HG02763 (cell line): ENCODE measurements around the gene FAH.
"Not testable (repeated sequence)": the region's sequence is repeated elsewhere in the genome, so short reads cannot be mapped to it uniquely, and the experiment has no call there.

Source experiments
- ATAC-seq: cut with Tn5 transposase; IDR thresholded peaks from one replicate; pipeline ENCODE4 v1.9.1; 2021; ENCODE audit warnings: mild to moderate bottlenecking, moderate library complexity; ENCODE audit not compliant: unreplicated experiment

Gene FAH

GRCh38 chr15:80151148-80151547 is 1.7 kb upstream of the FAH start:
- ATAC-seq = no peak

GRCh38 chr15:80151576-80151975 is 1.2 kb upstream of the FAH start:
- ATAC-seq = no peak

- ATAC-seq = peak; percentile 64
Observed at GRCh38 chr15:80152180-80152895, 461 bp upstream of the FAH start.

GRCh38 chr15:80153900-80154299 is 1.1 kb downstream of the FAH start:
- ATAC-seq = no peak

GRCh38 chr15:80154336-80154735 is 1.5 kb downstream of the FAH start:
- no peak for ATAC-seq

- no peak for ATAC-seq
Observed at GRCh38 chr15:80155001-80155377, 2.2 kb downstream of the FAH start.

GRCh38 chr15:80155378-80156175 is 2.8 kb downstream of the FAH start:
- not testable (repeated sequence) for ATAC-seq

GRCh38 chr15:80156176-80156720 is 3.4 kb downstream of the FAH start:
- no peak for ATAC-seq

- no peak for ATAC-seq
Observed at GRCh38 chr15:80157215-80157614, 4.4 kb downstream of the FAH start.

- no peak for ATAC-seq
Observed at GRCh38 chr15:80159301-80159700, 6.5 kb downstream of the FAH start.

- ATAC-seq = no peak
Observed at GRCh38 chr15:80159811-80160569, 7.2 kb downstream of the FAH start.

GRCh38 chr15:80160570-80161156 is 7.9 kb downstream of the FAH start:
- ATAC-seq = peak; percentile 49

- ATAC-seq = no peak
Observed at GRCh38 chr15:80161468-80162016, 8.7 kb downstream of the FAH start.

- no peak for ATAC-seq
Observed at GRCh38 chr15:80162059-80162554, 9.3 kb downstream of the FAH start.

GRCh38 chr15:80163217-80163616 is 10.4 kb downstream of the FAH start:
- ATAC-seq = no peak

GRCh38 chr15:80163897-80164296 is 11.1 kb downstream of the FAH start:
- no peak for ATAC-seq

- ATAC-seq = no peak
Observed at GRCh38 chr15:80167936-80168335, 15.1 kb downstream of the FAH start.

- no peak for ATAC-seq
Observed at GRCh38 chr15:80168421-80168820, 15.6 kb downstream of the FAH start.

GRCh38 chr15:80169768-80170357 is 17.1 kb downstream of the FAH start:
- ATAC-seq = no peak

GRCh38 chr15:80170596-80170995 is 17.8 kb downstream of the FAH start:
- no peak for ATAC-seq
